ENCODE data around the gene ID2. TPM values are rescaled to one million over a fixed set of nuclear protein-coding genes. Genes with fewer than 3 reads are reported as not detected.

The ID2 gene
- total RNA-seq, 1 experiment from 2014 or later = 2.1 TPM

- ChIA-PET CTCF (no interaction called here), POLR2A (no interaction called here)
- DNase-seq (ENCODE audit: low read depth, low spot score) (no peak), ATAC-seq (no peak)
- Histone ChIP-seq H3K27ac (ENCODE audit: low read length) (no peak overlapping the region), H3K4me1 (ENCODE audit: control insufficient read depth, insufficient read depth, low read length) (no peaks in the 10 kb centered on the region), H3K36me3 (ENCODE audit: control insufficient read depth, insufficient read depth, low read length) (no peaks in the 10 kb centered on the region), H3K4me3 (ENCODE audit: low read depth in 2 of 2, low read length in 2 of 2) (no peak overlapping the region), H3K9me3 (ENCODE audit: control insufficient read depth, insufficient read depth, low read depth, low read length) (no peaks in the 10 kb centered on the region), H3K27me3 (ENCODE audit: control insufficient read depth, insufficient read depth, low read length) (no peaks in the 10 kb centered on the region)
- intact Hi-C loops (cut with micrococcal nuclease; ENCODE audit: unreplicated experiment) (no loop called here), in situ Hi-C loops (cut with HindIII; ENCODE audit: low pct_unique_long_range_greater_than_20kb, low sequenced_read_pairs) (no loop called here)
- TF ChIP-seq CTCF (IDR thresholded peaks at IDR 0.05) (no peak), SIN3A (IDR thresholded peaks at IDR 0.05; ENCODE audit: borderline replicate concordance, insufficient read depth, low read depth, low read length) (no peak), TCF7L2 (IDR thresholded peaks at IDR 0.05; ENCODE audit: low read depth, low read length) (no peak), POLR2AphosphoS5 (IDR thresholded peaks at IDR 0.05; ENCODE audit: low read depth, low read length) (no peak), REST (IDR thresholded peaks at IDR 0.05; ENCODE audit: insufficient read depth in 1 of 2, low read depth in 2 of 2, low read length in 1 of 2) (no peak)
- BruUV-seq (replicated peaks) = no TSS peak
Measured at GRCh38 chr2:8644605-8645175, 37.2 kb upstream of the ID2 start.

- ATAC-seq (no peak), DNase-seq (ENCODE audit: low read depth, low spot score) (no peak)
- Histone ChIP-seq H3K27me3 (ENCODE audit: control insufficient read depth, insufficient read depth, low read length) (no peaks in the 10 kb centered on the region), H3K36me3 (ENCODE audit: control insufficient read depth, insufficient read depth, low read length) (no peaks in the 10 kb centered on the region), H3K9me3 (ENCODE audit: control insufficient read depth, insufficient read depth, low read depth, low read length) (no peaks in the 10 kb centered on the region), H3K27ac (ENCODE audit: low read length) (no peak overlapping the region), H3K4me3 (ENCODE audit: low read depth in 2 of 2, low read length in 2 of 2) (no peak overlapping the region), H3K4me1 (ENCODE audit: control insufficient read depth, insufficient read depth, low read length) (no peaks in the 10 kb centered on the region)
- in situ Hi-C loops (cut with HindIII; ENCODE audit: low pct_unique_long_range_greater_than_20kb, low sequenced_read_pairs) (no loop called here), intact Hi-C loops (cut with micrococcal nuclease; ENCODE audit: unreplicated experiment) (no loop called here)
- ChIA-PET CTCF (no interaction called here), POLR2A (no interaction called here)
- BruUV-seq (replicated peaks) = no TSS peak
- TF ChIP-seq SIN3A (IDR thresholded peaks at IDR 0.05; ENCODE audit: borderline replicate concordance, insufficient read depth, low read depth, low read length) (no peak), CTCF (IDR thresholded peaks at IDR 0.05) (no peak), REST (IDR thresholded peaks at IDR 0.05; ENCODE audit: insufficient read depth in 1 of 2, low read depth in 2 of 2, low read length in 1 of 2) (no peak), POLR2AphosphoS5 (IDR thresholded peaks at IDR 0.05; ENCODE audit: low read depth, low read length) (no peak), TCF7L2 (IDR thresholded peaks at IDR 0.05; ENCODE audit: low read depth, low read length) (no peak)
Measured at GRCh38 chr2:8645176-8645831, 36.6 kb upstream of the ID2 start.
